GM12878 (cell line): ENCODE data around the gene GREM1. TPM values are rescaled to one million over a fixed set of nuclear protein-coding genes. Genes with fewer than 3 reads are reported as not detected.

ENCODE experiments used
- ATAC-seq: fragments of 200-7000 bp; cut with Tn5 transposase; 3 replicates; pipeline ENCODE4 v1.9.1; 2020; ENCODE audit warnings: mild to moderate bottlenecking, moderate library complexity
- BruUV-seq: library from RNA; stranded (reverse); fragments of 400-500 nt; replicated peaks from 2 replicates; lab custom pipeline; 2021; lab: Mats Ljungman, UMichigan
- CTCF ChIA-PET: fragments of 300-600 bp; sonication (Branson Sonifier 250); formaldehyde crosslinking; extraction: SDS; loops from one replicate; lab custom pipeline; 2021; ENCODE audit warnings: inconsistent platforms; lab: Yijun Ruan, JAX
- POLR2A ChIA-PET: fragments of 350-600 bp; formaldehyde crosslinking; extraction: SDS; loops from one replicate; lab custom pipeline; 2021; ENCODE audit warnings: inconsistent platforms; lab: Charles Lee
- RAD21 ChIA-PET: fragments of 300-600 bp; sonication (Branson Sonifier 250); formaldehyde crosslinking; loops from one replicate; lab custom pipeline; 2023; ENCODE audit warnings: antibody characterized with exemption; ENCODE audit not compliant: unreplicated experiment; lab: Charles Lee
- SMC1A ChIA-PET: fragments of 300-600 bp; sonication (Branson Sonifier 250); formaldehyde crosslinking; loops from one replicate; lab custom pipeline; 2023; ENCODE audit not compliant: unreplicated experiment, uncharacterized antibody; lab: Charles Lee
- DNase-seq: peaks from one replicate; pipeline ENCODE4 v3.0.0-alpha.2; 2011; ENCODE audit warnings: low read depth, low spot score
- FAIRE-seq: peaks from 3 replicates; lab custom pipeline; 2011; peaks lifted over from hg19 to GRCh38; lab: Jason Lieb, UNC
- H2AFZ ChIP-seq: 2 replicates; pipeline ENCODE4 v1.6.0; 2011; ENCODE audit warnings: low read depth, low read length, control low read depth; ENCODE audit not compliant: control insufficient read depth
- H3K27ac ChIP-seq: 2 replicates; pipeline ENCODE4 v1.5.1; 2011; ENCODE audit warnings: control low read depth; ENCODE audit not compliant: control insufficient read depth, insufficient read depth
- H3K27me3 ChIP-seq, 2 experiments: replicated peaks in 1 of 2; 2 replicates each; pipeline versions ENCODE4 v1.6.0 to v1.6.1; 2011; ENCODE audit warnings: low read length in 1 of 2; ENCODE audit not compliant: control insufficient read depth in 2 of 2, insufficient read depth in 2 of 2
- H3K36me3 ChIP-seq, 2 experiments: 2 replicates each; pipeline ENCODE4 v1.5.1; 2011; ENCODE audit warnings: low read length in 1 of 2; ENCODE audit not compliant: control insufficient read depth in 2 of 2, insufficient read depth in 2 of 2
- H3K4me1 ChIP-seq: 2 replicates; pipeline ENCODE4 v1.6.1; 2011; ENCODE audit warnings: mild to moderate bottlenecking, low read length, moderate library complexity, mixed read lengths; ENCODE audit not compliant: control insufficient read depth, insufficient read depth
- H3K4me2 ChIP-seq: 2 replicates; pipeline ENCODE4 v1.6.0; 2011; ENCODE audit warnings: control low read depth; ENCODE audit not compliant: control insufficient read depth, insufficient read depth
- H3K4me3 ChIP-seq: fragments of 200-600 bp; sonication (generic); 2 replicates; pipeline ENCODE4 v1.5.1; 2016
- H3K79me2 ChIP-seq: 2 replicates; pipeline ENCODE4 v1.6.0; 2011; ENCODE audit warnings: low read length; ENCODE audit not compliant: control insufficient read depth, insufficient read depth
- H3K9ac ChIP-seq: 2 replicates; pipeline ENCODE4 v1.8.0; 2011; ENCODE audit warnings: low read length, control low read depth, mixed read lengths; ENCODE audit not compliant: control insufficient read depth, insufficient read depth
- H3K9me3 ChIP-seq: replicated peaks from 3 replicates; pipeline ENCODE4 v1.5.1; 2011; ENCODE audit warnings: mild to moderate bottlenecking, low read length; ENCODE audit not compliant: control insufficient read depth, insufficient read depth
- H4K20me1 ChIP-seq: 2 replicates; pipeline ENCODE4 v1.6.0; 2011; ENCODE audit not compliant: control insufficient read depth, insufficient read depth
- CHD4 ChIP-seq: fragments of 200-600 bp; sonication (generic); IDR thresholded peaks from 2 replicates; pipeline ENCODE4 v1.6.1; 2016; ENCODE audit warnings: mild to moderate bottlenecking
- NFYB ChIP-seq: IDR thresholded peaks from 2 replicates; pipeline ENCODE4 v1.6.1; 2011; ENCODE audit warnings: low read depth, mild to moderate bottlenecking, low read length, improper control_type of control experiment, moderate library complexity; ENCODE audit not compliant: insufficient read depth
- NR2C1 ChIP-seq: fragments of 450-650 bp; IDR thresholded peaks from 2 replicates; pipeline ENCODE4 v1.6.1; 2017; ENCODE audit warnings: antibody characterized with exemption, mild to moderate bottlenecking, moderate library complexity
- PKNOX1 ChIP-seq: fragments of 450-650 bp; IDR thresholded peaks from 2 replicates; pipeline ENCODE4 v1.6.1; 2016; ENCODE audit warnings: mild to moderate bottlenecking
- SMAD1 ChIP-seq: fragments of 450-650 bp; IDR thresholded peaks from 2 replicates; pipeline ENCODE4 v1.6.1; 2018; ENCODE audit warnings: mild to moderate bottlenecking, low read depth; ENCODE audit not compliant: partially characterized antibody
- USF1 ChIP-seq: IDR thresholded peaks from 2 replicates; pipeline ENCODE4 v1.6.1; 2011; ENCODE audit warnings: borderline replicate concordance, low read depth, mild to moderate bottlenecking, moderate library complexity, mixed read lengths, low read length; ENCODE audit not compliant: insufficient read depth; ENCODE audit errors: extremely low read length
- WGBS: methylation state at CpG from one replicate; pipeline ENCODE4 v1.1.6; 2016; ENCODE audit warnings: low lambda C conversion rate; ENCODE audit not compliant: insufficient replicate concordance, insufficient coverage; ENCODE audit errors: missing lambda C conversion rate; 5-methylcytosine and 5-hydroxymethylcytosine counted together
- in situ Hi-C: fragments of 300-500 bp; cut with MboI; formaldehyde crosslinking; loops from 9 replicates; pipeline ENCODE4 v1.14.3; 2018; ENCODE audit warnings: mixed read lengths
- intact Hi-C: fragments of 100-400 bp; cut with micrococcal nuclease; formaldehyde crosslinking; loops from one replicate; pipeline ENCODE4 v1.14.2; 2022; ENCODE audit not compliant: unreplicated experiment
- polyA plus RNA-seq, 11 experiments: library from polyadenylated mRNA; depleted of rRNA in 4 of 11; unstranded in 6 of 11; stranded (reverse) in 5 of 11; fragments of >200 nt; fragmentation: Nextera tagmentation in 4 of 11; fragmentation: Illumina TruSeq in 1 of 11; extraction: Ambion mirVana in 4 of 11; extraction: Trizol in 1 of 11; gene quantifications; 1 replicate in 1 of 11; 2 replicates in 10 of 11; pipeline versions ENCODE4 v1.2.1 to v1.2.3, GENCODE V29; 2011 to 2016; ENCODE audit warnings: inconsistent platforms in 2 of 11, missing spikeins in 2 of 11, low read depth in 1 of 11
- total RNA-seq, 4 experiments: library from RNA; depleted of rRNA in 3 of 4; stranded (reverse); fragments of >200 nt in 3 of 4; fragmentation: Illumina TruSeq in 1 of 4; extraction: Trizol in 1 of 4; gene quantifications; 2 replicates each; pipeline versions ENCODE4 v1.2.1 to v1.2.3, GENCODE V29; 2013 to 2021
- TF ChIP-seq, protein P1 (sequence below): fragments of 450-650 bp; IDR thresholded peaks from 2 replicates; pipeline ENCODE4 v1.6.1; 2018; ENCODE audit warnings: mild to moderate bottlenecking, low read depth, moderate library complexity; ENCODE audit not compliant: partially characterized antibody
- TF ChIP-seq, protein P2 (sequence below): fragments of 450-650 bp; formaldehyde crosslinking; IDR thresholded peaks from 2 replicates; pipeline ENCODE4 v1.5.0; 2022; ENCODE audit warnings: mild to moderate bottlenecking, missing genetic modification characterization

The GREM1 gene
- total and polyA plus RNA-seq, 10 of the 15 experiments (the other 5 are each of a cell fraction or from before 2014, with no cell fraction given) = 0.08 to 0.36 (median 0.08) TPM; not detected in 7

GRCh38 chr15:32778391-32779176, 60.8 kb downstream of the GREM1 start:
- Histone ChIP-seq H3K36me3 (no peaks in the 10 kb centered on the region), H3K4me3 (no peak overlapping the region), H3K27me3 (no peaks in the 10 kb centered on the region; a peak in 2 of 4 replicates), H3K4me2 (no peak overlapping the region), H3K79me2 (no peaks in the 10 kb centered on the region), H3K4me1 (no peaks in the 10 kb centered on the region), H3K9ac (no peak overlapping the region), H3K27ac (no peak overlapping the region), H2AFZ (no peak overlapping the region), H4K20me1 (no peaks in the 10 kb centered on the region), H3K9me3 (no peaks in the 10 kb centered on the region)
- CTCF ChIA-PET = no interaction called here
- intact Hi-C loops = no loop called here
- RAD21 ChIA-PET = no interaction called here
- SMC1A ChIA-PET = no interaction called here
- BruUV-seq = no TSS peak
- TF ChIP-seq NR2C1 (no peak), USF1 (no peak), PKNOX1 (no peak), SMAD1 (no peak), NFYB (no peak), CHD4 (no peak)
- TF ChIP-seq, protein P1, sequence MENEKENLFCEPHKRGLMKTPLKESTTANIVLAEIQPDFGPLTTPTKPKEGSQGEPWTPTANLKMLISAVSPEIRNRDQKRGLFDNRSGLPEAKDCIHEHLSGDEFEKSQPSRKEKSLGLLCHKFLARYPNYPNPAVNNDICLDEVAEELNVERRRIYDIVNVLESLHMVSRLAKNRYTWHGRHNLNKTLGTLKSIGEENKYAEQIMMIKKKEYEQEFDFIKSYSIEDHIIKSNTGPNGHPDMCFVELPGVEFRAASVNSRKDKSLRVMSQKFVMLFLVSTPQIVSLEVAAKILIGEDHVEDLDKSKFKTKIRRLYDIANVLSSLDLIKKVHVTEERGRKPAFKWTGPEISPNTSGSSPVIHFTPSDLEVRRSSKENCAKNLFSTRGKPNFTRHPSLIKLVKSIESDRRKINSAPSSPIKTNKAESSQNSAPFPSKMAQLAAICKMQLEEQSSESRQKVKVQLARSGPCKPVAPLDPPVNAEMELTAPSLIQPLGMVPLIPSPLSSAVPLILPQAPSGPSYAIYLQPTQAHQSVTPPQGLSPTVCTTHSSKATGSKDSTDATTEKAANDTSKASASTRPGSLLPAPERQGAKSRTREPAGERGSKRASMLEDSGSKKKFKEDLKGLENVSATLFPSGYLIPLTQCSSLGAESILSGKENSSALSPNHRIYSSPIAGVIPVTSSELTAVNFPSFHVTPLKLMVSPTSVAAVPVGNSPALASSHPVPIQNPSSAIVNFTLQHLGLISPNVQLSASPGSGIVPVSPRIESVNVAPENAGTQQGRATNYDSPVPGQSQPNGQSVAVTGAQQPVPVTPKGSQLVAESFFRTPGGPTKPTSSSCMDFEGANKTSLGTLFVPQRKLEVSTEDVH = no peak
- TF ChIP-seq, protein P2, sequence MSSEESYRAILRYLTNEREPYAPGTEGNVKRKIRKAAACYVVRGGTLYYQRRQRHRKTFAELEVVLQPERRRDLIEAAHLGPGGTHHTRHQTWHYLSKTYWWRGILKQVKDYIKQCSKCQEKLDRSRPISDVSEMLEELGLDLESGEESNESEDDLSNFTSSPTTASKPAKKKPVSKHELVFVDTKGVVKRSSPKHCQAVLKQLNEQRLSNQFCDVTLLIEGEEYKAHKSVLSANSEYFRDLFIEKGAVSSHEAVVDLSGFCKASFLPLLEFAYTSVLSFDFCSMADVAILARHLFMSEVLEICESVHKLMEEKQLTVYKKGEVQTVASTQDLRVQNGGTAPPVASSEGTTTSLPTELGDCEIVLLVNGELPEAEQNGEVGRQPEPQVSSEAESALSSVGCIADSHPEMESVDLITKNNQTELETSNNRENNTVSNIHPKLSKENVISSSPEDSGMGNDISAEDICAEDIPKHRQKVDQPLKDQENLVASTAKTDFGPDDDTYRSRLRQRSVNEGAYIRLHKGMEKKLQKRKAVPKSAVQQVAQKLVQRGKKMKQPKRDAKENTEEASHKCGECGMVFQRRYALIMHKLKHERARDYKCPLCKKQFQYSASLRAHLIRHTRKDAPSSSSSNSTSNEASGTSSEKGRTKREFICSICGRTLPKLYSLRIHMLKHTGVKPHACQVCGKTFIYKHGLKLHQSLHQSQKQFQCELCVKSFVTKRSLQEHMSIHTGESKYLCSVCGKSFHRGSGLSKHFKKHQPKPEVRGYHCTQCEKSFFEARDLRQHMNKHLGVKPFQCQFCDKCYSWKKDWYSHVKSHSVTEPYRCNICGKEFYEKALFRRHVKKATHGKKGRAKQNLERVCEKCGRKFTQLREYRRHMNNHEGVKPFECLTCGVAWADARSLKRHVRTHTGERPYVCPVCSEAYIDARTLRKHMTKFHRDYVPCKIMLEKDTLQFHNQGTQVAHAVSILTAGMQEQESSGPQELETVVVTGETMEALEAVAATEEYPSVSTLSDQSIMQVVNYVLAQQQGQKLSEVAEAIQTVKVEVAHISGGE = no peak
- DNase-seq (no peak), FAIRE-seq (no peak), ATAC-seq (no peak)
- WGBS = 7% methylated on average over 4 of the region's 4 CpGs
- POLR2A ChIA-PET = no interaction called here
- in situ Hi-C loops = no loop called here
